Thymus (tissue), 11 donors: ENCODE results near the gene RPS6KA2. TPM values are rescaled to one million over a fixed set of nuclear protein-coding genes. Genes with fewer than 3 reads are reported as not detected.

Experiments
- DNase-seq, 9 donors: peaks; one replicate each; pipeline ENCODE4 v3.0.0-alpha.2; 2013; ENCODE audit warnings: low spot score in 9 of 9, low read depth in 6 of 9, missing footprints in 1 of 9
- H3K27ac ChIP-seq, 2 donors: one replicate each; pipeline ENCODE4 v1.5.1; 2013; ENCODE audit warnings: control low read depth in 1 of 2, low read depth in 1 of 2, low read length in 1 of 2, mild to moderate bottlenecking in 1 of 2, moderate library complexity in 1 of 2
- H3K27me3 ChIP-seq, 2 donors: one replicate each; pipeline ENCODE4 v1.5.1; 2013; ENCODE audit warnings: low read length in 1 of 2; ENCODE audit not compliant: control insufficient read depth in 2 of 2, insufficient read depth in 1 of 2
- H3K36me3 ChIP-seq, 2 donors: one replicate each; pipeline ENCODE4 v1.5.1; 2013; ENCODE audit warnings: low read length in 1 of 2, mild to moderate bottlenecking in 1 of 2, moderate library complexity in 1 of 2; ENCODE audit not compliant: control insufficient read depth in 2 of 2, insufficient read depth in 2 of 2
- H3K4me1 ChIP-seq, 2 donors: one replicate each; pipeline ENCODE4 v1.5.1; 2013; ENCODE audit warnings: low read length in 2 of 2; ENCODE audit not compliant: control insufficient read depth in 2 of 2, insufficient read depth in 2 of 2
- H3K4me3 ChIP-seq, 2 donors: one replicate each; pipeline ENCODE4 v1.5.1; 2013; ENCODE audit warnings: low read length in 2 of 2, control low read depth in 1 of 2, mild to moderate bottlenecking in 1 of 2
- H3K9me3 ChIP-seq, 2 donors: one replicate each; pipeline ENCODE4 v1.5.1; 2013; ENCODE audit warnings: low read length in 1 of 2, mild to moderate bottlenecking in 1 of 2; ENCODE audit not compliant: control insufficient read depth in 2 of 2, insufficient read depth in 1 of 2
- WGBS: extraction: QIAGEN DNeasy Blood & Tissue Kit; methylation state at CpG from one replicate; pipeline ENCODE4 v1.1.7; 2013; 5-methylcytosine and 5-hydroxymethylcytosine counted together
- polyA plus RNA-seq: library from polyadenylated mRNA; stranded (reverse); fragments of 200-250 nt; gene quantifications from one replicate; pipeline ENCODE4 v1.2.3, GENCODE V29; 2013
- total RNA-seq: library from RNA; stranded (reverse); fragments of 120-200 nt; gene quantifications from one replicate; pipeline ENCODE4 v1.2.4, GENCODE V29; 2013
- donor health status: healthy.

The RPS6KA2 gene
- total and polyA plus RNA-seq, 2 donors: 2.9 to 12.3 TPM

DNA sequence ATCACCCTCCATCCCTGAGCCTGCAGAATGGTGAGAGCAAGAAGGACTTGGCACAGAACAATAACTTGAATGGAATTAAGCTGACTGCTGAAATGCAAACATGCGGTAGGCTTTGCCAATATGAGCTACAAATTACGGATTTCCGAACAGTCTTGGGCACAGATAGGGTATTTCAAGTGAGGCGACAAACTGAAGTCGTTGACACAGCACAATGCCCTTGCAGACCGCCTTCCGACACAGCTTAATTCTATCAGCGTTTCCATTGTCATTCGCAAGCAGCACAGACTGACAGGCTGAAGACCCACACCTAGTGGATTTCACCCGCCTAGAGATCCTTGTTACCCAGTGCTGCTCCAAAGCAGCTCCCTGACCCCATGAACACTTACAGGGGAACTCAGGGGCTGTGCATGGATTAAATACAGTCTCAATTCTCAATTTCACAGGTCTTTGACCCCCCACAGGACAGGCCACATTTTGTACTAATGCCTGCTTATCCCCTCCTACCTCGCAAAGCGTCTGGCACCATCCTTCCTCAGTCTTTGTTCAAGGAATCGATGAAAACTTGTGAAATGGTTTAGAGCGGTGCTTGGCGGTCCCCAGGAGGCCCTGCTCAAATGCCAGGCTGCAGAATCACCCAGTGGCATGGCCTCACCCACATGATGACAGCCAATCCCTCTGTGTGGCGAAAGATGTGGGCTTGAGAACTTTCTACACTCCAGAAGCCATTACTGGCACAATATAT is 75.1 kb downstream of the RPS6KA2 start:
- no peaks in the 10 kb centered on the region for H3K27me3 ChIP-seq

DNA sequence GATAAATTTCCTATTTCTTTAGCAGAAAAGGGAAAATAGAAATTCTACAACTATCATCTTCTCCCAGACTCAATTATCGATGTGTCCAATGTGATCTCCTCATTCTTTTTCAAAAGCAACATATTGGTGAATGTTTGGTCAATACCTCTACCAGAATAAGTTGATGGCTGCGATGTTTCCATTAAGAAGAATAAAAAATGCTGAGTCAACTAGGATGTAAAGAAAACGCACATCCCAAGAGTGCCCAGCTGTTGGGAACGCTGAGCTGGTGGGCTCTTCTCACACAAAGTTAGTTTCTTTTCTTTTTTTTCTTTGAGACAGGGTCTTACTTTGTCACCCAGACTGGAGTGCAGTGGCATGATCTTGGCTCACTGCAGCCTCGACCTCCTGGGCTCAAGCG is 80.4 kb downstream of the RPS6KA2 start:
- no peaks in the 10 kb centered on the region for H3K4me1 ChIP-seq
- 96% methylated on average over 6 of the region's 6 CpGs for WGBS
- no peak overlapping the region for H3K27ac ChIP-seq
- H3K36me3 ChIP-seq: no peaks in the 10 kb centered on the region
- no peak for DNase-seq
- no peaks in the 10 kb centered on the region for H3K27me3 ChIP-seq
- H3K4me3 ChIP-seq: no peak overlapping the region
- no peaks in the 10 kb centered on the region for H3K9me3 ChIP-seq

More for the DNA sequence above, 75.1 kb downstream of the RPS6KA2 start:
- H3K9me3 ChIP-seq: no peaks in the 10 kb centered on the region
- no peak for DNase-seq
- H3K36me3 ChIP-seq: no peaks in the 10 kb centered on the region
- H3K4me1 ChIP-seq: no peaks in the 10 kb centered on the region
- no peak overlapping the region for H3K4me3 ChIP-seq
- 94% methylated on average over 16 of the region's 16 CpGs for WGBS
- no peak overlapping the region for H3K27ac ChIP-seq

DNA sequence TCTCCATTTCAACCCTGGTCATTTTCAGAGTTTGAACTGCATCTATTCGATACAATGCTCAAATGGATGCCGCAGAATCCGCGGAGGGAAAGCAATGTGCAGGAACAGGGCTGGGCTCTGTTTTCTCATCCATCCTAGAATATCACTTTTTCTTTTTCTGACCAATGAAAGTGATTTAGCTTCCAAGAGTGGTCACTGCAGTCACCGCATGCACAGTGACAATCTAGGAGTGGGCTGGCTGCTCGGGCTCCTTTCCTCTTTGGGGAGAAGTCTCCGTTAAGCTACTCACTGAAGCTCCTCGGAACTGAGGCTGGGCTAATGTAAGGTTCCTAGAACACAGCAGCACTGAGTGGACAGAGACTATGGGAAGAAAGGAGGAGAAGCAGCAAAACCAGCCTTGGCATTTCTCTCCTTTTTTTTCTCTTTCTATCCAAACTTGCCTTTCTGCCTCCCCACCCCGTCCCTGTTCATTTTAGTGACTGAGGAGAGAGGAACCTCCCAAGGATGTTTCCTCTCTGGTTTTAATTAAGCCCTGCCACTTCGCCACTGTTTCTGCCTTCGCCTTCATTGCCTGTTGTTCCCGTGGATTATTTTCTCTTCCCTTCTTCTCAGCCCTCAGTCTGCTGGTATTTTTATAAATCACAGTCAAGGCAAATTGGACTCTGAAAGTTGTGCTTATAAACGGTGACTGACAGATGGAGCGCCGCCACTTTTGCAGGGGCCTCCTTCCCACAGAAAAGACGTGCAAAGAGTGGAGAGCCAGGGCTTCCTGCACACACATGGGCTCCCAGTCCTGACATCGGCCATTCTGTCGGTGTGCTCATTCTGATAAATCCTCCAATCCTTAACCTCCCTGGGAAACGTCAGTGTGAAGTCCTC is 81.7 kb downstream of the RPS6KA2 start:
- Histone ChIP-seq H3K27ac (no peak overlapping the region), H3K9me3 (no peaks in the 10 kb centered on the region), H3K27me3 (no peaks in the 10 kb centered on the region), H3K36me3 (no peaks in the 10 kb centered on the region), H3K4me1 (peaks cover 0 to 6% of the 10 kb centered on the region in 2 donors), H3K4me3 (no peak overlapping the region)
- DNase-seq: no peak
- WGBS: 97% methylated on average over 19 of the region's 19 CpGs

DNA sequence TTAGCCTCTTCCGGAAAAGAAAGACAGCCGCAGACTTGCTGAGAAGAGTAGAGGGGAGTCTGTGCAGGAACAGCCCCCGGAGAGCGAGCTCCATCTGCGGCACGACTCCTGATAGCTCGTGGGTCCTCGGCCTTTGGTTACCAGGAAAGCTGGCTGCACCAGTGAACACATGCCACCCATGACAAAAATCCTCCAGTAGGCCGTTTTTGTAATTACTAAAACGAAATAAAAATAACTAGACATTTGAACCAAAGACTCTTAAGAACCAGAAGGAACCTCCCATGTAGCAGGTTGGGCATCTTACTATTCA is 82.8 kb downstream of the RPS6KA2 start:
- H3K27me3 ChIP-seq: no peaks in the 10 kb centered on the region
- H3K9me3 ChIP-seq: no peaks in the 10 kb centered on the region
- no peak overlapping the region for H3K27ac ChIP-seq
- no peaks in the 10 kb centered on the region for H3K36me3 ChIP-seq
- peaks cover 0 to 7% of the 10 kb centered on the region in 2 donors for H3K4me1 ChIP-seq
- no peak for DNase-seq
- WGBS: 97% methylated on average over 10 of the region's 10 CpGs
- H3K4me3 ChIP-seq: no peak overlapping the region

DNA sequence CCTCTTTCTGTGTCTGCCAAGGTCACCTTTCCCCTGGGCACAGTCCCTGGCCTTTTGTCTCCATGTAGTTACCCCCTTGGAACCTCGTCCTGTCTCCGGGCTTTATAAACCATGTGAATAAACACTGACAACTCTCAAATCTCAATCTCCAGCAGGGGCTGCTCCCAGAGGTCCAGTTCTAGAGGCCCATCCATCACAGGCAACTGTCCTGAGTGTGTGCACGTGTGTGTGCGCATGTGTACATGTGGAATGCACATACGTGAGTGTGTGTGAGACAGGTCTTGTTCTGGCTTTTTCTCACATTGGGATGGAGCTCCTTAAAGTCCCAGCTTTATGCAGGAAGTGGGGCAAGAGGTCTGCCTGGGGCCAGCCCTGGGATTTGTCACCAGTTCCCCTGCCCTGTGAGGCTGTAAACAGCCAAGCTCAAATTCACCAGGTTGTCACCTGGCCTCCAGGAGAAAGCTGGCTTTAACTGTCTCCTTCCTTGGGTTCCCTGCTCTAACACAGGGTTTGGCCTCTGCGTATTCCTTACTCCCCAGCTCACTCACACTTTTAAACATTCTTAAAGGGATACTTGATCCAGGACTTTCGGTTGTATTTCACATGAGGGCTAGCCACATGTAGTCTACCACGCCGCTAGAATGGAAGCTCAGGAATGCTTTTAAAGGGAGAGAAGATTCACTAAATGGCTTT is 83.3 kb downstream of the RPS6KA2 start:
- peaks cover 0 to 7% of the 10 kb centered on the region in 2 donors for H3K4me1 ChIP-seq
- 97% methylated on average over 9 of the region's 9 CpGs for WGBS
- H3K27ac ChIP-seq: no peak overlapping the region
- H3K27me3 ChIP-seq: no peaks in the 10 kb centered on the region
- no peak overlapping the region for H3K4me3 ChIP-seq
- no peaks in the 10 kb centered on the region for H3K9me3 ChIP-seq
- H3K36me3 ChIP-seq: no peaks in the 10 kb centered on the region
- DNase-seq: no peak

DNA sequence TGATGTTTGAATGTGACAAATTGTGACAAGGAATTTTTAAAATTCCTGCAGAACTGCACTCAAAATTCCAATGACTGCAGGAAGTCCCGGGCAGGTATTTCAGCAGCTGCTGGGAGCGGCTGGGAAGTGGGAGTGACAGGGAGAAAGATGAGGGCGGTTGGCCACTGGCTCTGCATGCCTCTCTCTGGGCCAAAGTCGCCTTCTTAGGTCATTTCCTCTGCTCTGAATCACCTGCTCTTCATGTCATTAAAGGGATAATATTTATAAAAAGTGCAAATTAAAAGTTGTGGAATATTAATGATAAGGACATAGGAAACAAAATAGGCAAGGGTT is 84.5 kb downstream of the RPS6KA2 start:
- Histone ChIP-seq H3K36me3 (no peaks in the 10 kb centered on the region), H3K4me1 (peaks cover 0 to 7% of the 10 kb centered on the region in 2 donors), H3K27me3 (no peaks in the 10 kb centered on the region), H3K27ac (no peak overlapping the region), H3K9me3 (no peaks in the 10 kb centered on the region), H3K4me3 (no peak overlapping the region)
- DNase-seq: no peak
- 93% methylated on average over 4 of the region's 4 CpGs for whole genome bisulfite sequencing

DNA sequence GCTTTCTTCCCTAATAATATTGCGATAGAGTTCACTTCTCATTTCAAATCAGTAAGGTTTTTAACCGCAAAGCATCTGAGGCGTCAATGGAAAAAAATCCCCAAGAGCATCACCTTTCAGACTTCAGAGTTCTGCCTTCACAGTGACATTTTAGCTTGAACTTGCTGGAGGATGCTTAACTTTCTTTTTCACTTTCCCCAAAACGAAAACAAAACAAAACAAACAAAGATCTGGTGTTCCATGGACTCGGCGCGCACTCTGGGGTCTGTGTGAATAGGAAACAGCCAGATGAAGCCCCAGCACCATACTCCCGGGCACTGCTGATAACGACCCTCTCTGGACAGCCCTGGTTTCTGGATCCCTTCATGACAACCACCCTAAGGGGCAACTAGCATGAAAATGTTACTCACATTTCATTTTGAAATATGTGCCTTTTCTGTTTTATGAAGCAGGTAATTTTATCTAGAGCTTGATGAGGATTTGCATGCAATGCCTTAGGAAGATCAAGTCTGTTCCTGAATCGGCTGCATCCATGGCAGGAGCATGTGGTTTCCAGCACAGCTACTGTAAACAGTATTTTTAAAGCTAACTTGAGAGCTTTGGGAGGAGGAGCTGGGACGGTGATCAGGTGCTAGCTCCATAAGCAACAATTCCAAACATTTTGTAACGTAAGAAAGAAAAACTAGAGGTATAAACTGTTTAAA is 85.0 kb downstream of the RPS6KA2 start:
- peaks cover 0 to 7% of the 10 kb centered on the region in 2 donors for H3K4me1 ChIP-seq
- 88% methylated on average over 12 of the region's 12 CpGs for WGBS
- DNase-seq: peak in 1 of 9 donors; percentile 40
- no peaks in the 10 kb centered on the region for H3K27me3 ChIP-seq
- no peaks in the 10 kb centered on the region for H3K36me3 ChIP-seq
- H3K4me3 ChIP-seq: no peak overlapping the region
- no peaks in the 10 kb centered on the region for H3K9me3 ChIP-seq
- H3K27ac ChIP-seq: peak overlapping the region in 1 of 2 donors; percentile 56

DNA sequence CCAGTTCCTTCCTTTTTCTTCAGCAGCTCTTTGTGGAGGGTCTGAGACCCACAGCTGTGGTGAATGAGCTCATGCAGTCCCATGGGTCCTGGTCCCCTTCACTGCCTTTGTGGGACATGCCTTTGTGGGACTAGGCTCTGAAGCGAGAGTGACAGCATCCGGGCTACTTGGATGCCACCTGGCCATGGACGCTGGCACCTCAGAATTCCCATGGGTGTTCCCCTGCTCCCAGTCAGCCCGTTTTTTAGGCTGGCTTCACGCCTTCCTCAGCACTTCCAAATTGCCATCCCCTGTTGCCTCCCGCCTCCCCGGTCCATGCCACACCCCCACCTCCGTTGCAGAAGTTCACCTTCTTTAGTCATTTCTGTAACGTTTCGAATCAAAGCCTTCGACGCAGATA is 85.7 kb downstream of the RPS6KA2 start:
- Histone ChIP-seq H3K27ac (peak overlapping the region in 1 of 2 donors; percentile 38), H3K9me3 (no peaks in the 10 kb centered on the region), H3K4me3 (no peak overlapping the region), H3K4me1 (peaks cover 0 to 7% of the 10 kb centered on the region in 2 donors), H3K27me3 (no peaks in the 10 kb centered on the region), H3K36me3 (no peaks in the 10 kb centered on the region)
- WGBS: 91% methylated on average over 12 of the region's 12 CpGs
- no peak for DNase-seq
